Tibial artery (tissue), 4 donors: ENCODE data around the gene STEAP3.

Source experiments
- DNase-seq, 2 donors: peaks; one replicate each; pipeline ENCODE4 v3.0.0-alpha.2; 2019
- H3K27ac ChIP-seq, 2 donors: fragments of 200-600 bp; sonication (generic) in 1 of 2; 1 replicate in 1 of 2; 2 replicates in 1 of 2; pipeline ENCODE4 v1.5.1; 2018 to 2019; ENCODE audit warnings: mild to moderate bottlenecking in 1 of 2
- H3K27me3 ChIP-seq, 2 donors: fragments of 200-600 bp; sonication (generic) in 1 of 2; one replicate each; pipeline versions ENCODE4 v1.5.1 to v1.6.0; 2016 to 2019
- H3K36me3 ChIP-seq, 3 donors: fragments of 200-600 bp; sonication (generic) in 2 of 3; one replicate each; pipeline ENCODE4 v1.5.1; 2016 to 2019; ENCODE audit warnings: mild to moderate bottlenecking in 2 of 3
- H3K4me1 ChIP-seq, 4 donors: fragments of 200-600 bp; sonication (generic) in 2 of 4; 1 replicate in 3 of 4; 2 replicates in 1 of 4; pipeline ENCODE4 v1.5.1; 2016 to 2019
- H3K4me3 ChIP-seq, 2 donors: fragments of 200-600 bp; sonication (generic) in 1 of 2; 1 replicate in 1 of 2; 2 replicates in 1 of 2; pipeline ENCODE4 v1.5.1; 2018 to 2019; ENCODE audit warnings: mild to moderate bottlenecking in 2 of 2
- H3K9me3 ChIP-seq, 3 donors: fragments of 200-600 bp; sonication (generic) in 1 of 3; one replicate each; pipeline ENCODE4 v1.5.1; 2016 to 2019
- intact Hi-C: fragments of 100-400 bp; cut with DNase I; formaldehyde crosslinking; loops from one replicate; pipeline ENCODE4 v1.15.0; 2023; ENCODE audit warnings: low total_unique reads
- TF ChIP-seq, protein P1 (sequence below), 2 experiments: fragments of 200-600 bp in 1 of 2; fragments of 450-650 bp in 1 of 2; IDR thresholded peaks; one replicate each; pipeline ENCODE4 v1.5.1; 2017 to 2019; ENCODE audit warnings: antibody characterized with exemption in 2 of 2, mild to moderate bottlenecking in 1 of 2, moderate library complexity in 1 of 2

The STEAP3 gene

DNA sequence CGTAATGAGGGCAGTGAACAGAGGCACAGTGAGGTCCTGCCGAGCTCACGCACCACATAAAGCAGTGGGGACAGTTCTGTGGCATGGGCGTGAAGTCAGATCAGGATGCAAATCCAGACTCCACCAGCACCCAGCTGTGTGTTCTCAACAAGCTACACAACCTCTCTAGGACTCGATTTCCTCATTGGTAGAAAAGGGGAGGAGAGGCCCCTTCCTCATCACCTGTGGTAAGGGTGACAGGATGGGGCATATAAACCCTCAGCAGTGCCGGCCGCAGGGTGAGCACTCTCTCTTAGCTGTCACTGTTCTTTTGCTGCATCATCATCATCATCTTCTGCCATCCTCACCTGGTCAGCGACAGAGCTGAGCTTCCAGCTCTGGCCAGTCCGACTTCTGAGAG lies 88.2 kb downstream of the STEAP3 start:
- TF ChIP-seq, protein P1, sequence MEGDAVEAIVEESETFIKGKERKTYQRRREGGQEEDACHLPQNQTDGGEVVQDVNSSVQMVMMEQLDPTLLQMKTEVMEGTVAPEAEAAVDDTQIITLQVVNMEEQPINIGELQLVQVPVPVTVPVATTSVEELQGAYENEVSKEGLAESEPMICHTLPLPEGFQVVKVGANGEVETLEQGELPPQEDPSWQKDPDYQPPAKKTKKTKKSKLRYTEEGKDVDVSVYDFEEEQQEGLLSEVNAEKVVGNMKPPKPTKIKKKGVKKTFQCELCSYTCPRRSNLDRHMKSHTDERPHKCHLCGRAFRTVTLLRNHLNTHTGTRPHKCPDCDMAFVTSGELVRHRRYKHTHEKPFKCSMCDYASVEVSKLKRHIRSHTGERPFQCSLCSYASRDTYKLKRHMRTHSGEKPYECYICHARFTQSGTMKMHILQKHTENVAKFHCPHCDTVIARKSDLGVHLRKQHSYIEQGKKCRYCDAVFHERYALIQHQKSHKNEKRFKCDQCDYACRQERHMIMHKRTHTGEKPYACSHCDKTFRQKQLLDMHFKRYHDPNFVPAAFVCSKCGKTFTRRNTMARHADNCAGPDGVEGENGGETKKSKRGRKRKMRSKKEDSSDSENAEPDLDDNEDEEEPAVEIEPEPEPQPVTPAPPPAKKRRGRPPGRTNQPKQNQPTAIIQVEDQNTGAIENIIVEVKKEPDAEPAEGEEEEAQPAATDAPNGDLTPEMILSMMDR (IDR thresholded peaks at IDR 0.05): no peak
- Histone ChIP-seq H3K4me1 (peaks cover 0 to 6% (median 0%) of the 10 kb centered on the region in 4 donors), H3K9me3 (no peaks in the 10 kb centered on the region), H3K4me3 (no peak overlapping the region), H3K36me3 (peaks cover 0 to 10% (median 5%) of the 10 kb centered on the region in 3 donors), H3K27ac (no peak overlapping the region), H3K27me3 (no peaks in the 10 kb centered on the region)
- intact Hi-C loops: no loop called here
- DNase-seq: no peak
